Hematopoietic multipotent progenitor cell treated with erythropoietin and hydrocortisone succinate and interleukin-3 and kit ligand, for 17 days (in vitro differentiated cells): ENCODE data around the gene ANO10.
"Not testable (repeated sequence)": the region's sequence is repeated elsewhere in the genome, so short reads cannot be mapped to it uniquely, and the experiment has no call there.

Experiments used
- DNase-seq: peaks from one replicate; pipeline ENCODE4 v3.0.0-alpha.2; 2015; ENCODE audit warnings: low spot score

ANO10 gene

GRCh38 chr3:43372007-43372740, 249.6 kb downstream of the ANO10 start:
- DNase-seq = no peak

GRCh38 chr3:43371494-43371893, 250.3 kb downstream of the ANO10 start:
- no peak for DNase-seq

- DNase-seq = no peak
Observed at GRCh38 chr3:43370293-43370980, 251.4 kb downstream of the ANO10 start.

- DNase-seq = no peak
Observed at GRCh38 chr3:43369404-43370292, 252.2 kb downstream of the ANO10 start.

GRCh38 chr3:43366885-43367284, 254.9 kb downstream of the ANO10 start:
- DNase-seq = no peak

- no peak for DNase-seq
Observed at GRCh38 chr3:43366481-43366880, 255.3 kb downstream of the ANO10 start.

- DNase-seq = no peak
Observed at GRCh38 chr3:43365601-43366305, 256.1 kb downstream of the ANO10 start.

GRCh38 chr3:43364926-43365325, 256.9 kb downstream of the ANO10 start:
- no peak for DNase-seq

GRCh38 chr3:43364494-43364893, 257.3 kb downstream of the ANO10 start:
- DNase-seq = no peak

- no peak for DNase-seq
Observed at GRCh38 chr3:43363621-43364266, 258.1 kb downstream of the ANO10 start.

GRCh38 chr3:43362961-43363360, 258.9 kb downstream of the ANO10 start:
- DNase-seq = no peak

GRCh38 chr3:43362183-43362582, 259.6 kb downstream of the ANO10 start:
- DNase-seq = no peak

GRCh38 chr3:43361077-43361476, 260.7 kb downstream of the ANO10 start:
- DNase-seq = no peak

GRCh38 chr3:43356033-43356432, 265.8 kb downstream of the ANO10 start:
- DNase-seq = not testable (repeated sequence)

- no peak for DNase-seq
Observed at GRCh38 chr3:43353923-43354670, 267.7 kb downstream of the ANO10 start.

- no peak for DNase-seq
Observed at GRCh38 chr3:43353393-43353792, 268.4 kb downstream of the ANO10 start.

- DNase-seq = no peak
Observed at GRCh38 chr3:43349716-43350115, 272.1 kb downstream of the ANO10 start.

GRCh38 chr3:43348852-43349574, 272.8 kb downstream of the ANO10 start:
- no peak for DNase-seq

- DNase-seq = no peak
Observed at GRCh38 chr3:43348350-43348749, 273.5 kb downstream of the ANO10 start.

- no peak for DNase-seq
Observed at GRCh38 chr3:43347774-43348173, 274.0 kb downstream of the ANO10 start.
